GM18499 (cell line): ENCODE measurements around the gene APOBR.
"Not testable (repeated sequence)": the region's sequence is repeated elsewhere in the genome, so short reads cannot be mapped to it uniquely, and the experiment has no call there.

Experiments used
- ATAC-seq: cut with Tn5 transposase; IDR thresholded peaks from one replicate; pipeline ENCODE4 v1.9.1; 2021; ENCODE audit warnings: moderate number of reproducible peaks; ENCODE audit not compliant: insufficient read depth, unreplicated experiment

Gene APOBR

GRCh38 chr16:28498666-28499381 lies 4.4 kb downstream of the APOBR start:
- ATAC-seq = no peak

GRCh38 chr16:28499854-28500253 lies 5.4 kb downstream of the APOBR start:
- no peak for ATAC-seq

GRCh38 chr16:28500476-28501180 lies 6.2 kb downstream of the APOBR start:
- ATAC-seq = not testable (repeated sequence)

- ATAC-seq = no peak
Observed at GRCh38 chr16:28501258-28502232, 7.1 kb downstream of the APOBR start.

GRCh38 chr16:28502290-28502689 lies 7.8 kb downstream of the APOBR start:
- ATAC-seq = no peak

GRCh38 chr16:28503470-28504259 lies 9.2 kb downstream of the APOBR start:
- no peak for ATAC-seq

GRCh38 chr16:28504707-28505404 lies 10.4 kb downstream of the APOBR start:
- no peak for ATAC-seq

GRCh38 chr16:28505489-28506137 lies 11.2 kb downstream of the APOBR start:
- ATAC-seq = no peak

GRCh38 chr16:28511031-28511430 lies 16.6 kb downstream of the APOBR start:
- no peak for ATAC-seq

- no peak for ATAC-seq
Observed at GRCh38 chr16:28511801-28512789, 17.7 kb downstream of the APOBR start.

- ATAC-seq = no peak
Observed at GRCh38 chr16:28513484-28514181, 19.2 kb downstream of the APOBR start.

GRCh38 chr16:28514246-28514645 lies 19.8 kb downstream of the APOBR start:
- no peak for ATAC-seq

- ATAC-seq = no peak
Observed at GRCh38 chr16:28520672-28521071, 26.2 kb downstream of the APOBR start.

GRCh38 chr16:28521436-28521835 lies 27.0 kb downstream of the APOBR start:
- ATAC-seq = no peak

- no peak for ATAC-seq
Observed at GRCh38 chr16:28522792-28523191, 28.3 kb downstream of the APOBR start.

- ATAC-seq = no peak
Observed at GRCh38 chr16:28524681-28525171, 30.3 kb downstream of the APOBR start.
